Hepatocyte (in vitro differentiated cells): Measurements from ENCODE around the gene RCAN2. TPM values are rescaled to one million over a fixed set of nuclear protein-coding genes. Genes with fewer than 3 reads are reported as not detected.

Source experiments
- DNase-seq: peaks from one replicate; pipeline ENCODE4 v3.0.0-alpha.2; 2016; ENCODE audit warnings: low spot score
- H2AFZ ChIP-seq: fragments of 200-600 bp; sonication (generic); 2 replicates; pipeline ENCODE4 v1.6.0; 2016; ENCODE audit warnings: antibody characterized with exemption, mild to moderate bottlenecking
- H3K27ac ChIP-seq: fragments of 200-600 bp; sonication (generic); 2 replicates; pipeline ENCODE4 v1.5.1; 2016; ENCODE audit warnings: mild to moderate bottlenecking
- H3K27me3 ChIP-seq: fragments of 200-600 bp; sonication (generic); 2 replicates; pipeline ENCODE4 v1.6.1; 2016
- H3K36me3 ChIP-seq: fragments of 200-600 bp; sonication (generic); replicated peaks from 2 replicates; pipeline ENCODE4 v1.5.1; 2016; ENCODE audit warnings: low read depth; ENCODE audit not compliant: insufficient read depth
- H3K4me1 ChIP-seq: fragments of 200-600 bp; sonication (generic); 2 replicates; pipeline ENCODE4 v1.5.1; 2016; ENCODE audit warnings: mild to moderate bottlenecking, moderate library complexity; ENCODE audit not compliant: insufficient read depth
- H3K4me2 ChIP-seq: fragments of 200-600 bp; sonication (generic); 2 replicates; pipeline ENCODE4 v1.6.0; 2016
- H3K4me3 ChIP-seq: fragments of 200-600 bp; sonication (generic); 2 replicates; pipeline ENCODE4 v1.5.1; 2016; ENCODE audit warnings: mild to moderate bottlenecking
- H3K79me2 ChIP-seq: fragments of 200-600 bp; sonication (generic); 2 replicates; pipeline ENCODE4 v1.6.0; 2017; ENCODE audit warnings: mild to moderate bottlenecking
- H3K9me2 ChIP-seq: fragments of 200-600 bp; sonication (generic); replicated peaks from 2 replicates; pipeline ENCODE4 v1.6.0; 2017; ENCODE audit warnings: mild to moderate bottlenecking; ENCODE audit not compliant: insufficient read depth
- H3K9me3 ChIP-seq: fragments of 200-600 bp; sonication (generic); 2 replicates; pipeline ENCODE4 v1.5.1; 2016; ENCODE audit warnings: low read depth, mild to moderate bottlenecking
- H4K20me1 ChIP-seq: fragments of 200-600 bp; sonication (generic); 2 replicates; pipeline ENCODE4 v1.6.0; 2016; ENCODE audit warnings: mild to moderate bottlenecking; ENCODE audit not compliant: insufficient read depth, poor library complexity, severe bottlenecking
- EZH2 ChIP-seq: fragments of 200-600 bp; sonication (generic); IDR thresholded peaks from 2 replicates; pipeline ENCODE4 v1.6.1; 2016; ENCODE audit warnings: antibody characterized with exemption, mild to moderate bottlenecking, borderline replicate concordance
- EZH2phosphoT487 ChIP-seq: fragments of 200-600 bp; sonication (generic); IDR thresholded peaks from one replicate; pipeline ENCODE4 v1.6.1; 2018; ENCODE audit warnings: antibody characterized with exemption, mild to moderate bottlenecking, low read depth, moderate library complexity; ENCODE audit not compliant: unreplicated experiment, severe bottlenecking
- WGBS: methylation state at CpG from one replicate; pipeline ENCODE4 v1.1.6; 2016; ENCODE audit warnings: low lambda C conversion rate; ENCODE audit errors: missing lambda C conversion rate; 5-methylcytosine and 5-hydroxymethylcytosine counted together
- polyA plus RNA-seq: library from polyadenylated mRNA; unstranded; fragments of >200 nt; fragmentation: Nextera tagmentation; extraction: Ambion mirVana; gene quantifications from 2 replicates; pipeline ENCODE4 v1.2.1, GENCODE V29; 2016
- total RNA-seq: library from RNA; depleted of rRNA; stranded (reverse); fragments of >200 nt; gene quantifications from 2 replicates; pipeline ENCODE4 v1.2.3, GENCODE V29; 2014
- TF ChIP-seq, protein P1 (sequence below): fragments of 200-600 bp; sonication (generic); IDR thresholded peaks from 2 replicates; pipeline ENCODE4 v1.5.1; 2016; ENCODE audit warnings: antibody characterized with exemption, mild to moderate bottlenecking; ENCODE audit not compliant: poor library complexity

RCAN2 gene
- total and polyA plus RNA-seq, 2 experiments from 2014 or later = 5.0 to 6.6 TPM

- 90% methylated on average over 8 of the region's 8 CpGs for WGBS
- Histone ChIP-seq H3K4me2 (no peak overlapping the region), H2AFZ (no peak overlapping the region), H4K20me1 (no peaks in the 10 kb centered on the region), H3K9me2 (no peaks in the 10 kb centered on the region), H3K79me2 (no peaks in the 10 kb centered on the region), H3K9me3 (no peaks in the 10 kb centered on the region), H3K27ac (no peak overlapping the region), H3K27me3 (no peaks in the 10 kb centered on the region), H3K4me3 (no peak overlapping the region), H3K4me1 (peaks cover 8% of the 10 kb centered on the region), H3K36me3 (no peaks in the 10 kb centered on the region)
- TF ChIP-seq EZH2phosphoT487 (no peak), EZH2 (no peak)
- TF ChIP-seq, protein P1, sequence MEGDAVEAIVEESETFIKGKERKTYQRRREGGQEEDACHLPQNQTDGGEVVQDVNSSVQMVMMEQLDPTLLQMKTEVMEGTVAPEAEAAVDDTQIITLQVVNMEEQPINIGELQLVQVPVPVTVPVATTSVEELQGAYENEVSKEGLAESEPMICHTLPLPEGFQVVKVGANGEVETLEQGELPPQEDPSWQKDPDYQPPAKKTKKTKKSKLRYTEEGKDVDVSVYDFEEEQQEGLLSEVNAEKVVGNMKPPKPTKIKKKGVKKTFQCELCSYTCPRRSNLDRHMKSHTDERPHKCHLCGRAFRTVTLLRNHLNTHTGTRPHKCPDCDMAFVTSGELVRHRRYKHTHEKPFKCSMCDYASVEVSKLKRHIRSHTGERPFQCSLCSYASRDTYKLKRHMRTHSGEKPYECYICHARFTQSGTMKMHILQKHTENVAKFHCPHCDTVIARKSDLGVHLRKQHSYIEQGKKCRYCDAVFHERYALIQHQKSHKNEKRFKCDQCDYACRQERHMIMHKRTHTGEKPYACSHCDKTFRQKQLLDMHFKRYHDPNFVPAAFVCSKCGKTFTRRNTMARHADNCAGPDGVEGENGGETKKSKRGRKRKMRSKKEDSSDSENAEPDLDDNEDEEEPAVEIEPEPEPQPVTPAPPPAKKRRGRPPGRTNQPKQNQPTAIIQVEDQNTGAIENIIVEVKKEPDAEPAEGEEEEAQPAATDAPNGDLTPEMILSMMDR = no peak
- DNase-seq = no peak
Measured at GRCh38 chr6:46377209-46377608, 114.0 kb downstream of the RCAN2 start.

GRCh38 chr6:46376562-46377061, 114.6 kb downstream of the RCAN2 start:
- H3K36me3 ChIP-seq = no peaks in the 10 kb centered on the region
- TF ChIP-seq, protein P1 = no peak
- no peak for TF ChIP-seq EZH2
- no peaks in the 10 kb centered on the region for H3K9me2 ChIP-seq
- peaks cover 5% of the 10 kb centered on the region for H3K4me1 ChIP-seq
- H3K27me3 ChIP-seq = no peaks in the 10 kb centered on the region
- no peaks in the 10 kb centered on the region for H3K9me3 ChIP-seq
- no peak overlapping the region for H2AFZ ChIP-seq
- no peak for DNase-seq
- no peaks in the 10 kb centered on the region for H3K79me2 ChIP-seq
- H3K4me2 ChIP-seq = no peak overlapping the region
- H3K27ac ChIP-seq = no peak overlapping the region
- H4K20me1 ChIP-seq = no peaks in the 10 kb centered on the region
- no peak overlapping the region for H3K4me3 ChIP-seq
- WGBS = 85% methylated on average over 7 of the region's 7 CpGs

- Histone ChIP-seq H3K4me3 (no peak overlapping the region), H3K79me2 (no peaks in the 10 kb centered on the region), H3K27ac (no peak overlapping the region), H4K20me1 (no peaks in the 10 kb centered on the region), H3K36me3 (no peaks in the 10 kb centered on the region), H3K9me3 (no peaks in the 10 kb centered on the region), H3K4me1 (no peaks in the 10 kb centered on the region), H3K4me2 (no peak overlapping the region), H3K9me2 (no peaks in the 10 kb centered on the region), H2AFZ (no peak overlapping the region), H3K27me3 (no peaks in the 10 kb centered on the region)
- DNase-seq = no peak
- TF ChIP-seq EZH2phosphoT487 = no peak
- TF ChIP-seq EZH2 = no peak
- TF ChIP-seq, protein P1 = no peak
- 56% methylated on average over 1 of the region's 1 CpG for WGBS
Measured at GRCh38 chr6:46370622-46371021, 120.6 kb downstream of the RCAN2 start.

- no peaks in the 10 kb centered on the region for H3K9me2 ChIP-seq
- no peaks in the 10 kb centered on the region for H3K4me1 ChIP-seq
- H3K9me3 ChIP-seq = no peaks in the 10 kb centered on the region
- no peaks in the 10 kb centered on the region for H3K27me3 ChIP-seq
- H3K79me2 ChIP-seq = no peaks in the 10 kb centered on the region
- H3K36me3 ChIP-seq = no peaks in the 10 kb centered on the region
- H3K4me2 ChIP-seq = no peak overlapping the region
- H2AFZ ChIP-seq = no peak overlapping the region
- H3K4me3 ChIP-seq = no peak overlapping the region
- no peak overlapping the region for H3K27ac ChIP-seq
- WGBS = 79% methylated on average over 1 of the region's 1 CpG
- no peaks in the 10 kb centered on the region for H4K20me1 ChIP-seq
- TF ChIP-seq, protein P1 = no peak
- no peak for TF ChIP-seq EZH2phosphoT487
- TF ChIP-seq EZH2 = no peak
- DNase-seq = no peak
Measured at GRCh38 chr6:46368169-46368536, 123.1 kb downstream of the RCAN2 start.
